Activated CD4-positive, alpha-beta T cell treated with anti-CD3 and anti-CD28 coated beads, Interleukin-2, amount 50 U/mL, for 1 hour (primary cell): ENCODE data around the gene COMMD10.

Experiments used
- DNase-seq: peaks from one replicate; pipeline ENCODE4 v3.0.0-alpha.2; 2020

COMMD10 gene

GRCh38 chr5:116225281-116225922, 140.6 kb downstream of the COMMD10 start:
- no peak for DNase-seq

- DNase-seq = no peak
Observed at GRCh38 chr5:116229131-116229689, 144.4 kb downstream of the COMMD10 start.

GRCh38 chr5:116231288-116231687, 146.5 kb downstream of the COMMD10 start:
- no peak for DNase-seq

- DNase-seq = no peak
Observed at GRCh38 chr5:116234681-116235080, 149.9 kb downstream of the COMMD10 start.

- DNase-seq = no peak
Observed at GRCh38 chr5:116237917-116238500, 153.2 kb downstream of the COMMD10 start.

GRCh38 chr5:116242343-116242742, 157.5 kb downstream of the COMMD10 start:
- no peak for DNase-seq

GRCh38 chr5:116248432-116248831, 163.6 kb downstream of the COMMD10 start:
- DNase-seq = no peak

- no peak for DNase-seq
Observed at GRCh38 chr5:116249648-116250047, 164.8 kb downstream of the COMMD10 start.

- DNase-seq = no peak
Observed at GRCh38 chr5:116256717-116257116, 171.9 kb downstream of the COMMD10 start.

- no peak for DNase-seq
Observed at GRCh38 chr5:116265471-116265870, 180.6 kb downstream of the COMMD10 start.

- no peak for DNase-seq
Observed at GRCh38 chr5:116271446-116272025, 186.7 kb downstream of the COMMD10 start.

- DNase-seq = no peak
Observed at GRCh38 chr5:116272281-116272941, 187.6 kb downstream of the COMMD10 start.

- no peak for DNase-seq
Observed at GRCh38 chr5:116273448-116274242, 188.8 kb downstream of the COMMD10 start.

- no peak for DNase-seq
Observed at GRCh38 chr5:116274251-116274650, 189.4 kb downstream of the COMMD10 start.

- DNase-seq = no peak
Observed at GRCh38 chr5:116275282-116275681, 190.5 kb downstream of the COMMD10 start.

GRCh38 chr5:116276952-116277351, 192.1 kb downstream of the COMMD10 start:
- no peak for DNase-seq

- no peak for DNase-seq
Observed at GRCh38 chr5:116280149-116280803, 195.5 kb downstream of the COMMD10 start.

- no peak for DNase-seq
Observed at GRCh38 chr5:116281309-116281708, 196.5 kb downstream of the COMMD10 start.

GRCh38 chr5:116288524-116288923, 203.7 kb downstream of the COMMD10 start:
- DNase-seq = no peak

GRCh38 chr5:116289276-116289675, 204.5 kb downstream of the COMMD10 start:
- DNase-seq = no peak

GRCh38 chr5:116291271-116291670, 206.4 kb downstream of the COMMD10 start:
- DNase-seq = no peak

GRCh38 chr5:116292321-116292720, 207.5 kb downstream of the COMMD10 start:
- DNase-seq = no peak
